ENCODE measurements around the gene DNAH12.
"Not testable (repeated sequence)": the region's sequence is repeated elsewhere in the genome, so short reads cannot be mapped to it uniquely, and the experiment has no call there.

The DNAH12 gene

DNA sequence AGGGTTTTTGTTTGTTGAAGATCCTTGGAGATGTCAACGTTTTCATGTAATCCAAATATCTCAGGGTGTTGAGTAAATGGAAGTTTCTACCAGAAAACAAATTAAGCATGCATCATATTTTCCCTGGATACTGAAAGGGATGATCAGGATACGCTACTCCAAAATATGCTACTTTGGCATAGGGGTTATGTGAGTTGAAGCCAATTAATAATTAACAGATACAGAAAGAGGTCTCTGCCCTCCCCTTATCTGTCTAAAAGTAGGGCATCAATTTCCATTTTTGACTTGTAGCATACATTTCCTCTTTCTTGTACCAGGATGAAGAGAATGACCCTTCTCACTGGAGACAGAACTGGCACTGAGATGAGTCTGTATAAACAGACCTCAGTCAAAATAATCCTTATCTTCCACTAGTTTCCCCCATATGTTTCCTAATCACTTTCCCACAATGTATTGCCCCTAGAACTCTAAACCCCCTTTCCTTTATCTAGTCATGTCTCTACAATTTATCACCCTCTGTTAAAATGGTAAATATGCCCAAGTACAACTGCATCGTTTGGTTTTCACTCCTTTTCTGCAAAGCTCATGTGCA, 234.3 kb downstream of the DNAH12 start:
- no peak for DNase-seq (ENCODE audit: low read depth)

DNA sequence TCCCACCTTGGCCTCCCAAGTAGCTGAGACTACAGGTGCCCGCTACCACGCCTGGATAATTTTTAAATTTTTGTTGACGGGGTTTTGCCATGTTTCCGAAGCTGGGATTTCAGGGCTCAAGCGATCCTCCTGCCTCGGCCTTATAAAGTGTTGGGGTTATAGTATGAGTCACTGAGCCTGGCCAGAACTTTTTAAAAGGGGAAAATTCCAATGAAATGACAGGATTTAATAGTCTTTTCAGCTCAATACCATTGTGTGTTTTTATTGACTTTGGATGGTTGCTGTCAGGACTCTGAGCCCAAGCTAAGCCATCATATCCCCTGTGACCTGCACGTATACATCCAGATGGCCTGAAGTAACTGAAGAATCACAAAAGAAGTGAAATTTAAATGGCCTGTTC, 240.6 kb downstream of the DNAH12 start:
- not testable (repeated sequence) for DNase-seq (ENCODE audit: low read depth)

DNA sequence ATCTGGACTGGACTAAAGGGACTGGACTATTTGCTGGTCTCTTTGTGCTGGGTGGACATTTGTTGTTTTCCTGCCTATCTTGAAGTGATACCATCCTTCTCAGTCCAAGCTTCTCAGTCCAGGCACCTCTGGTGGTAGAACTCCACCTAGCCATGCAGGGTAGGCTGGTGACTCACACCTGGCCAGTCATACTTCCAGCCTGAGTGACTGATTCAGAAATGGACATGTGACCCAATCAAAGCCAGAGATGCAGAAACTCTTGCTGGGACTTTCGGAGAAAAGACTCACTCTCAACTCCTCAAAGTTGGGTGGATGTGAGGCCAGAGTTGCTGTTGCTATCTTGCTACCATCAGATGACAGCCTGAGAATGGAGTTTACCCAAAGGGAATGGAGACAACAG, 246.1 kb downstream of the DNAH12 start:
- no peak for DNase-seq (ENCODE audit: low read depth)

DNA sequence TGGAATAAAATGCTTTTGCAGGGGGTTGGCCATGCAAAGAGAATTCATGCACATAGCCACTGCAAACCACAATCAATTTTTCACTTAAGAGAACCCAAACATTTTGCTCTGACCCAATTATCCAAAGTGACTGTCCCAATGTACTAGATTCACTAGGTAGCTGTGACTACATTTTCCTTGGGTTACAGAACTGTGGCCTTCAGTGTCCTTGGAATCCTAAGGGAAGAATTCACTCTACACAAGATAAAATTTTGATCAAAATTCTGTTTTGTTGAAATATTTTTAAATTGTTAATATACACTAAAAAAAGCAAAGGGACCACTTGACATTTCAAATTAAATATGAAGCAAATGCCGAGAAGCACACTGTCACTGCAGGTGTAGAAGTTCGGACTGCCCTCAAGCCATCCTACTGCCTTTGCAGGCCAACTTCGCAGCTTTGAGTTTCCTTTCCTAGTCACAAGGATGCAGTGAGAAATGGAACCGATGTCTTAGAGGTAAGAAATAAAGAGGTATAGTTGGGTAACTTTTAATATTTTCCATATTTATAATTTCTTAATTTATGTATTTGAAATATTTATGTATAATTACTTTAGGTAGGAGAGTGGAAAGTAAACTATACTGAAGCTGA, 251.1 kb downstream of the DNAH12 start:
- DNase-seq (ENCODE audit: low read depth): no peak

DNA sequence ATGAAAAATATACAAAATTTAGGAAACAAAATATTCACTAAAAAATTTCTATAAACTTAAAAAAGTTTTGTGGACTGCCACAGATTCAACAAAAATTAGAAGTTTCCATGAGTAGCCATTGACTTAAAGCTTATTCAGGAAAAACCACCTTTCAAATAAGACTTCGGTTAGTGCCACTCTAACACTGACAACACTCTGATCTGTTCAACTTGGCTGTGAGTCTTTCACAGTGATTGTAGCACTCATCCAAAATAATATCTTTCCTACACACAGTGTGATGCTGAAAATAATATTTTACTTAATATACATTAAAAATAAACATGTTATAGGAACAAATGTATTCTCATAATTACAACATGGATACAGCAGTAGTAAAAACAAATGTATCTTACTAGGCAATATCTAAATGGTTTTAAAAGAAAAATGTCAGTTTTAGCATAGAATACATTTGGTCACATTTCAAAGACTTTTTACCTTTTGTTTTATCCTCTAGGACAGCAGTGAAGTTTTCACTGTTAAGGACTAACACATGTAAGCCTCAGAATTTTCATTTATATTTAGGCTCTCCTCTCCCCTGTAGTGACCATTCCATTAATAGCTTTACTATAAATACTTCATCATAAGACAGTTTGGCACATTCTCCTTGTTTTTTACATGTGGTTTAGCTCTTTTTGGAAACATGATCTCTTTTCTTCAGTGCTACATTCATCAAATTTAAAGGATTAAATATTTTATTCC, 251.8 kb downstream of the DNAH12 start, which contains the start of gene ASB14:
Gene ASB14, minus strand, starts transcription at position 527 of the 738 bp plus-strand sequence. CDS start 652 bp downstream, outside the sequence.
- DNase-seq (ENCODE audit: low read depth): no peak

DNA sequence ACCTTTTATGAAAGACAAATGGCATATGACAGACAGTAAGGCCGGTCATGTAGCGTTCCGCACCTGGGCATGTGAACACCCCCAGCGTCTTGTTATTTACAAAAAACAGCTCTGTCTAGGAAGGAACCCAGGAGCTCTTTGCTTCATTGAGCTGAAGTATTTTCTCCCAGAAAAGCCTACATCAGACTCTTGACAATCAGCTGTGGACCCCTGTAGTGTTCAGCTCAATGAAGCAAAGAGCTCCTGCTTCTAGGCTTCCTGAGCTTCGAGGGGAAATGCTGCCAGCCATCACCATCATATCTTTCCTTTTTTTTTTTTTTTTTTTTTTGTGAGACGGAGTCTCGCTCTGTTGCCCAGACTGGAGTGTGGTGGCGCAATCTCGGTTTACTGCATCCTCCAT, 255.7 kb downstream of the DNAH12 start:
- DNase-seq (ENCODE audit: low read depth): no peak

DNA sequence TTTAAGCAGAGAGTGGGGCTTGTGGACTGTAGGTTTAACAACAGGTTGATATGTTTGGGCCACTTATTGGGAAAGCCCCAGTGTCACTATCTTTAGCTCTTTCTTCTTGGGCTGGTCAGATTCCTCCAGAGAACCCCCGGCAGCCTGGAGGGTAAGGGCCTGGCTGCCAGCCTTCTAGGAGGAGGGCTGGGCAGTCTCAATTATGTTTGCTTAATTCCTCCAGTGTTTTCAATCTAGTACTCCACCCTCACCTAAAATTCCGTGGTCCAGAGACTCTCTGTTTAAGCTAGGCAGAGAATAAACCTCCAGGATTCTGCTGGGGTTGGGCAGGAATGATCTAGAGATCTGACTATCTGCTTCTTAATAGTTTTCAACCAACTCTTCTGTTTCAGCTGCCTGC, 256.9 kb downstream of the DNAH12 start:
- DNase-seq (ENCODE audit: low read depth): no peak

- no peak for DNase-seq (ENCODE audit: low read depth)
Observed at GRCh38 chr3:57283334-57283733, 260.8 kb downstream of the DNAH12 start.

DNA sequence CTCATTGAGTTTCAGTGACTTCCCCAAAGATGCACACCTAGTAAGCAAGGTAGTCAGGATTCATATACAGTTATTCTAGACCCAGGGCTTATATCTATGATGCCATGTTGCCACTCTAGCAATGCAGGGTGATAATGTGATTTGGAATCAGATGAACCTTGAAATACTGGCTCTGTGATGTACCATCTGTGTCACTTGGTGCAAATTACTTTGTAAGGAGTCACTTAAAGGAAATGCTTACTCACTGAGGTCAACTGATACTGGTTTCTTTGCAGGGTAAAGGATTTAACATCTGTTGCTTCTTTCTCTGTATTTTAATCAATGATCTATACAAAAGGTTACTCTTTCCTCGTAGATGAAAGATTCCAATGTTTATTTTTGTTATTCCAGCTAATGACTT, 262.4 kb downstream of the DNAH12 start:
- no peak for DNase-seq (ENCODE audit: low read depth)

DNA sequence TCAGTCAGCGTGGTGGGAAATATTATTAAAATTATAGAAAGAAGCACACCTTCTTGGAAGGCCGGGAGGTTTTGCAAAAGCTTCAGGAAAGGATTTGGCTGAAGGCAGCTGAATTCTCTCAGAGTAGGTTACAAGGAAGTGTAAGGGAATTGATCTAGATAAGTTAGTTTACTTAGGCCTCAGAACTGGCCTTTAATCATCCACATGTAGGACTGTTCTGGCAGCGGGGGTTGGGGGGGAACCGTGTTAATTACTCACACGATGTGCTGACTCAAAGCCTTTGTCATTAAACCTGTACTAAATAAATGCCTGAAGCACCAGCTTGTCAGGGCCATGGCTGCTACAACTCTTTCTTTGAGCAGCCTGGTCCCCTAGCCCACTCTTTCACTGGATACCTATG, 264.5 kb downstream of the DNAH12 start:
- no peak for DNase-seq (ENCODE audit: low read depth)

DNA sequence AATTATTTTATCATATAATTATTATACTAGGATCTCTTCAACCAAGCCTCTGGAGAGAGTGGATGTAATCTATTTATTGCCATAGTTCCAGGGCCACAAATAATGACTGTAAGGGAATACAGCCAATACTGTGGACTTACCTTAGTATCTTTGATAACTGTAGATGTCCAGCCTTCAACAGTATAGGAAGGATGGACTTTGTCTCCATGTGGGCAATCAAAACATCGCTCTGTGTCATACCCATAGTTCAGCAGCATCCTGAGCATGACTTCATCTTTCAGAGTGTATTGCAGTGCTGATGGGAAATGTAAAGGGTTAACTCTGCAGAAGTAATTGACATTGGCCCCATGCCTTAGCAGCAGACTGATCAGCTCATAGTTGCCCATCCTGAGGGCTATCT, 265.9 kb downstream of the DNAH12 start:
- DNase-seq (ENCODE audit: low read depth): no peak

DNA sequence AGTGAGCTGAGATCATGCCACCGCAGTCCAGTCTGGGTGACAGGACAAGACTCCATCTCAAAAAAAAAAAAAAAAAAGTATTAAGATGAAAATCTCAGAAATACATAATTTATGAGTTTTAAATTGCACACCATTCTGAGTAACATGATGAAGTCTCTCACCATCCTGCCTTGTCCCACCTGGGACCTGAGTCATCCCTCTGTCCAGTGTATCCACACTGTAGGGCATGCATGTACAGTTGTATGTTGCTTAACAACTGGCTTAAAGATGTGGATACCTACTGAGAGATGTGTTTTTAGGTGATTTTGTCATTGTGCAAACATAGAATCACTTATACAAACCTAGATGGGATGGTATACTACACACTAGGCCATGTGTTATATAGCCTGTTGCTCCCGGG, 268.8 kb downstream of the DNAH12 start:
- no peak for DNase-seq (ENCODE audit: low read depth)

DNA sequence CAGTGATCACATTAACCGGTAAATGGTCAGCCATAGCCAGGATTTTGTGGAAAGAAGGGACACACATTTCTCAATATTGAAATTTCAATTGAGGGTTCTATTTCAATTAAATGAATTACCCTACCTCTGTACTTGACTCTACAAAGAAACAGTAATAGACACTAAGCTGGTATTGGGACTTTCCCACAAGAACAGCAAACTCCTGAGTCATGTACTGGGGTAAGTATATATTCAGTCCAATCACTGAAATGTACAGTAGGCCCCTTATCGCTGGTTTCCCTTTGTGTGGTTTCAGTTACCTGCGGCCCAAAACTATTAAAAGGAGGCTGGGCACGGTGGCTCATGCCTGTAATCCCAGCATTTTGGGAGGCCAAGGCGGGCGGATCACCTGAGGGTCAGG, 269.3 kb downstream of the DNAH12 start:
- no peak for DNase-seq (ENCODE audit: low read depth)

DNA sequence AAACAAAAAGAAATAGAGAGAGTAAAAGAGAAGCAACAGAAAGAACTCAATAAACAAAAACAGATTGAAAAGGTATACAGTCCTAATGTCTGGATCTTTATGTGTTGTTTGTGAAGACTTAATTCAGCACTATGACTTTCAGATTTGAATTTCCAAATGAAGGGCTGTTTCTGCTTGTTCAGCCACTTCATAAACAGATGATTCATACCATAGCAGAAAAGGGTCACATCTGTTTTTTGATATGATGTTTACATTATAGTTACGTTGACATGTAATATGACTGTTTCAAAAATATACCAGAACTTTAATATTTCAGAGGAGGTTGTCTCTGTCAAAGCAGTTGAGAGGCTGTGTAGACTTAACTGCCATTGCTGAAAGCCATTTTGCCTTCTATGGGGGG, 275.7 kb downstream of the DNAH12 start:
- no peak for DNase-seq (ENCODE audit: low read depth)

- no peak for DNase-seq (ENCODE audit: low read depth)
Observed at GRCh38 chr3:57261929-57262328, 282.2 kb downstream of the DNAH12 start.

GRCh38 chr3:57261119-57261518, 283.0 kb downstream of the DNAH12 start:
- DNase-seq (ENCODE audit: low read depth): no peak

- DNase-seq (ENCODE audit: low read depth): no peak
Observed at GRCh38 chr3:57257678-57258077, 286.5 kb downstream of the DNAH12 start.

DNA sequence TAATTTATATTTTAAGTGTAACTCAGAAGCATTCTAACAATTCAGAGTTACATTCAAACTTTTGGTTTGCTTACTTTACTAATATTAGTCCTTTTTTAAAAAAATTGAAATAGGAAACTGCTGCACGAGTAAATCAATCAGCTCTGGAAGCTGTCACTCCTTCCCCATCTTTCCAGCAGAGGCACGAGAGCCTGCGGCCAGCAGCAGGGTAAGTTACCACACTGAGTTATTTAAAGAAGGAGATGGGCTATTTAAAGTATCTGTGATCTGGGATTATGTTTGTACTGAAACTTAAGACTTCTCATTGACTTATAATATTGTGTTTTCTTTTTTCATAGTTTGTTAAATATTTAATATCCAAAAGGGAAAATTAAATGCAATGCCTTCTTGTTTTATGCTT, 287.3 kb downstream of the DNAH12 start:
- DNase-seq (ENCODE audit: low read depth): no peak

DNA sequence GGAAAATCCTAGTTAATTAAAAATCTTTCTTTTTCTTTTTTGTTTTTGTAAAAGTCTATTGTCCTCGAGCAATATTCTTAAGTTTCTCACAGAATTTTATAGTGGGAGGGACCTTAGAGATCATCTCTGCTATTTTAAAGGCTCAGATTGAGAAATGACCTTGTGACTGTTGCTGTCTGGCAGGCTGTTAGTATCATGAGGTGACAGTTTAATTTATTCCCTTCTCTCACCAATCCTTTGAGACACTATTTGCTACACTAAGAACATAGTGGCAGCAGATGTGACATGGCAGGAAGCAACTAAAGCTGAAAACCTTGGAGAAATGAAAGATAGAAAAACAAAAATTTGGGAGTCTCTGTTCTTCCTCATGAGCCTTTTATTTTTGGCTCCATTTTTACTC, 291.7 kb downstream of the DNAH12 start:
- DNase-seq (ENCODE audit: low read depth): no peak

- no peak for DNase-seq (ENCODE audit: low read depth)
Observed at GRCh38 chr3:57244946-57245345, 299.2 kb downstream of the DNAH12 start.
